ENCODE measurements around the gene ZNF804B. TPM values are rescaled to one million over a fixed set of nuclear protein-coding genes. Genes with fewer than 3 reads are reported as not detected.

The ZNF804B gene
- total and polyA plus RNA-seq, 9 of the 15 experiments (the other 6 are each of a cell fraction or from before 2014, with no cell fraction given): 0.04 to 0.22 (median 0.09) TPM; not detected in 6

DNA sequence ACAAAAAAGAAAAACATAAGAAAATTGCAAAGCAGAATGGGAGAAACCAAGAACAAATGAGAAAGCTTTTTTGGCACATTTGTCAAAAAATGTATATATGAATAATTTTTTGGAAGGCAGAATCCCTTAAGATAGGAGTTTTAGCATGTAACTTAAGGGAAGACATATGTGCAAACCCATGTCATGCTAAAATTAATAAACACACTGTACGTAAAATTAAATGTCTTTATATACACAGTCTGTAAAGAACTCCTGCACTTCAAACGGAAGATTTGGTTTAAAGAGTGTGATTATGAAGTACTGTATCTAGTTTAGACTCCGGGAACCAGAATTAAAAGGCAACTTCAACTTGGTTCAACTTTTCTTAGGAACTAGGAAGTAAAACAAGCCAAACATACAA is 405.9 kb downstream of the ZNF804B start:
- H3K27me3 ChIP-seq (ENCODE audit: control insufficient read depth in 2 of 2, insufficient read depth in 2 of 2, low read length in 2 of 2): no peaks in the 10 kb centered on the region
- no peaks in the 10 kb centered on the region for H4K20me1 ChIP-seq (replicated peaks; ENCODE audit: control insufficient read depth, insufficient read depth, low read length)
- no TSS peak for BruUV-seq (replicated peaks)
- H3K4me1 ChIP-seq (replicated peaks in 1 of 2; ENCODE audit: control insufficient read depth in 2 of 2, insufficient read depth in 2 of 2, low read length in 2 of 2): no peaks in the 10 kb centered on the region
- no peaks in the 10 kb centered on the region for H3K9me3 ChIP-seq (replicated peaks; ENCODE audit: control insufficient read depth, insufficient read depth, low read depth, low read length)
- no peak for DNase-seq (ENCODE audit: extremely low read depth in 1 of 4, low spot score in 3 of 4)
- no peak overlapping the region for H2AFZ ChIP-seq (ENCODE audit: low read depth, low read length)
- ChIA-PET CTCF (ENCODE audit: low intra/inter-chr PET ratio) (no interaction called here), POLR2A (no interaction called here)
- 1% methylated on average over 3 of the region's 3 CpGs for WGBS (ENCODE audit: insufficient coverage, low coverage, missing lambda C conversion rate)
- H3K9me1 ChIP-seq (ENCODE audit: control insufficient read depth, insufficient read depth, low read length): no peaks in the 10 kb centered on the region
- ATAC-seq: no peak
- TF ChIP-seq TCF7L2 (IDR thresholded peaks at IDR 0.05; ENCODE audit: low read depth, low read length): no peak
- TF ChIP-seq, protein P1, sequence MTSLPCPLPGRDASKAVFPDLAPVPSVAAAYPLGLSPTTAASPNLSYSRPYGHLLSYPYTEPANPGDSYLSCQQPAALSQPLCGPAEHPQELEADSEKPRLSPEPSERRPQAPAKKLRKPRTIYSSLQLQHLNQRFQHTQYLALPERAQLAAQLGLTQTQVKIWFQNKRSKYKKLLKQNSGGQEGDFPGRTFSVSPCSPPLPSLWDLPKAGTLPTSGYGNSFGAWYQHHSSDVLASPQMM (CRISPR knock-in tag; IDR thresholded peaks at IDR 0.05): no peak
- no peak for TF ChIP-seq STAT5A (IDR thresholded peaks at IDR 0.05; ENCODE audit: borderline replicate concordance, low read length)
- TF ChIP-seq RFX7 (CRISPR knock-in tag; IDR thresholded peaks at IDR 0.05): no peak
- no peak for TF ChIP-seq HMG20B (CRISPR knock-in tag; IDR thresholded peaks at IDR 0.05)
- TF ChIP-seq SIN3A (IDR thresholded peaks at IDR 0.05; ENCODE audit: borderline replicate concordance in 2 of 2, control insufficient read depth in 1 of 2, low read depth in 2 of 2, low read length in 2 of 2): no peak
- TF ChIP-seq, protein P2, sequence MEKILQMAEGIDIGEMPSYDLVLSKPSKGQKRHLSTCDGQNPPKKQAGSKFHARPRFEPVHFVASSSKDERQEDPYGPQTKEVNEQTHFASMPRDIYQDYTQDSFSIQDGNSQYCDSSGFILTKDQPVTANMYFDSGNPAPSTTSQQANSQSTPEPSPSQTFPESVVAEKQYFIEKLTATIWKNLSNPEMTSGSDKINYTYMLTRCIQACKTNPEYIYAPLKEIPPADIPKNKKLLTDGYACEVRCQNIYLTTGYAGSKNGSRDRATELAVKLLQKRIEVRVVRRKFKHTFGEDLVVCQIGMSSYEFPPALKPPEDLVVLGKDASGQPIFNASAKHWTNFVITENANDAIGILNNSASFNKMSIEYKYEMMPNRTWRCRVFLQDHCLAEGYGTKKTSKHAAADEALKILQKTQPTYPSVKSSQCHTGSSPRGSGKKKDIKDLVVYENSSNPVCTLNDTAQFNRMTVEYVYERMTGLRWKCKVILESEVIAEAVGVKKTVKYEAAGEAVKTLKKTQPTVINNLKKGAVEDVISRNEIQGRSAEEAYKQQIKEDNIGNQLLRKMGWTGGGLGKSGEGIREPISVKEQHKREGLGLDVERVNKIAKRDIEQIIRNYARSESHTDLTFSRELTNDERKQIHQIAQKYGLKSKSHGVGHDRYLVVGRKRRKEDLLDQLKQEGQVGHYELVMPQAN (IDR thresholded peaks at IDR 0.05; ENCODE audit: borderline replicate concordance): no peak
- TF ChIP-seq, protein P3, sequence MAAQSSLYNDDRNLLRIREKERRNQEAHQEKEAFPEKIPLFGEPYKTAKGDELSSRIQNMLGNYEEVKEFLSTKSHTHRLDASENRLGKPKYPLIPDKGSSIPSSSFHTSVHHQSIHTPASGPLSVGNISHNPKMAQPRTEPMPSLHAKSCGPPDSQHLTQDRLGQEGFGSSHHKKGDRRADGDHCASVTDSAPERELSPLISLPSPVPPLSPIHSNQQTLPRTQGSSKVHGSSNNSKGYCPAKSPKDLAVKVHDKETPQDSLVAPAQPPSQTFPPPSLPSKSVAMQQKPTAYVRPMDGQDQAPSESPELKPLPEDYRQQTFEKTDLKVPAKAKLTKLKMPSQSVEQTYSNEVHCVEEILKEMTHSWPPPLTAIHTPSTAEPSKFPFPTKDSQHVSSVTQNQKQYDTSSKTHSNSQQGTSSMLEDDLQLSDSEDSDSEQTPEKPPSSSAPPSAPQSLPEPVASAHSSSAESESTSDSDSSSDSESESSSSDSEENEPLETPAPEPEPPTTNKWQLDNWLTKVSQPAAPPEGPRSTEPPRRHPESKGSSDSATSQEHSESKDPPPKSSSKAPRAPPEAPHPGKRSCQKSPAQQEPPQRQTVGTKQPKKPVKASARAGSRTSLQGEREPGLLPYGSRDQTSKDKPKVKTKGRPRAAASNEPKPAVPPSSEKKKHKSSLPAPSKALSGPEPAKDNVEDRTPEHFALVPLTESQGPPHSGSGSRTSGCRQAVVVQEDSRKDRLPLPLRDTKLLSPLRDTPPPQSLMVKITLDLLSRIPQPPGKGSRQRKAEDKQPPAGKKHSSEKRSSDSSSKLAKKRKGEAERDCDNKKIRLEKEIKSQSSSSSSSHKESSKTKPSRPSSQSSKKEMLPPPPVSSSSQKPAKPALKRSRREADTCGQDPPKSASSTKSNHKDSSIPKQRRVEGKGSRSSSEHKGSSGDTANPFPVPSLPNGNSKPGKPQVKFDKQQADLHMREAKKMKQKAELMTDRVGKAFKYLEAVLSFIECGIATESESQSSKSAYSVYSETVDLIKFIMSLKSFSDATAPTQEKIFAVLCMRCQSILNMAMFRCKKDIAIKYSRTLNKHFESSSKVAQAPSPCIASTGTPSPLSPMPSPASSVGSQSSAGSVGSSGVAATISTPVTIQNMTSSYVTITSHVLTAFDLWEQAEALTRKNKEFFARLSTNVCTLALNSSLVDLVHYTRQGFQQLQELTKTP (IDR thresholded peaks at IDR 0.05; ENCODE audit: low read depth in 1 of 2, partially characterized antibody in 2 of 2): no peak
- TF ChIP-seq EGR1 (conservative IDR thresholded peaks at IDR 0.05): no peak
- no peak for TF ChIP-seq WHSC1 (IDR thresholded peaks at IDR 0.05; ENCODE audit: low read length)
- H3K36me3 ChIP-seq (ENCODE audit: control insufficient read depth, insufficient read depth, low read length): no peaks in the 10 kb centered on the region
- intact Hi-C loops (cut with micrococcal nuclease): no loop called here
- H3K27ac ChIP-seq (ENCODE audit: extremely low read depth, low read depth, low read length): no peak overlapping the region
- no peak overlapping the region for H3K4me2 ChIP-seq (ENCODE audit: insufficient read depth, low read length)
- no peaks in the 10 kb centered on the region for H3K79me2 ChIP-seq (ENCODE audit: control insufficient read depth, insufficient read depth, low read length)
- no peak for FAIRE-seq
- no peak overlapping the region for H3K9ac ChIP-seq (ENCODE audit: insufficient read depth in 1 of 2, low read depth in 2 of 2, low read length in 2 of 2)
- in situ Hi-C loops (cut with MboI): no loop called here
- no peak overlapping the region for H3K4me3 ChIP-seq

Data from K562 (cell line).